Lung (tissue), 12 donors: ENCODE data around the gene ST6GALNAC2. TPM values are rescaled to one million over a fixed set of nuclear protein-coding genes. Genes with fewer than 3 reads are reported as not detected.

Source experiments
- ATAC-seq: fragments of 200-7000 bp; cut with Tn5 transposase; one replicate; pipeline ENCODE4 v1.9.1; 2020; ENCODE audit warnings: moderate number of reproducible peaks; ENCODE audit not compliant: insufficient read depth, low FRiP score
- DNase-seq, 3 donors: peaks; one replicate each; pipeline ENCODE4 v3.0.0-alpha.2; 2013 to 2017
- H3K27ac ChIP-seq, 2 donors: one replicate each; pipeline ENCODE4 v1.5.1; 2013; ENCODE audit warnings: mild to moderate bottlenecking in 2 of 2, moderate library complexity in 2 of 2, control low read depth in 1 of 2, inconsistent platforms in 1 of 2, low read depth in 1 of 2, low read length in 1 of 2
- H3K27me3 ChIP-seq, 3 donors: one replicate each; pipeline ENCODE4 v1.5.1; 2013; ENCODE audit warnings: low read length in 2 of 3; ENCODE audit not compliant: control insufficient read depth in 3 of 3, insufficient read depth in 3 of 3
- H3K36me3 ChIP-seq, 4 donors: one replicate each; pipeline ENCODE4 v1.5.1; 2013; ENCODE audit warnings: low read length in 4 of 4, mild to moderate bottlenecking in 1 of 4, moderate library complexity in 1 of 4; ENCODE audit not compliant: control insufficient read depth in 4 of 4, insufficient read depth in 4 of 4
- H3K4me1 ChIP-seq, 5 donors: one replicate each; pipeline ENCODE4 v1.5.1; 2013; ENCODE audit warnings: low read length in 5 of 5, mild to moderate bottlenecking in 2 of 5, moderate library complexity in 1 of 5; ENCODE audit not compliant: control insufficient read depth in 5 of 5, insufficient read depth in 5 of 5
- H3K4me3 ChIP-seq: one replicate; pipeline ENCODE4 v1.5.1; 2013; ENCODE audit warnings: mild to moderate bottlenecking, control low read depth, moderate library complexity
- H3K9ac ChIP-seq, 2 donors: one replicate each; pipeline ENCODE4 v1.5.1; 2013; ENCODE audit warnings: low read length in 2 of 2, control low read depth in 1 of 2; ENCODE audit not compliant: insufficient read depth in 1 of 2
- H3K9me3 ChIP-seq, 4 donors: one replicate each; pipeline ENCODE4 v1.5.1; 2013; ENCODE audit warnings: low read length in 3 of 4, mild to moderate bottlenecking in 1 of 4, moderate library complexity in 1 of 4; ENCODE audit not compliant: control insufficient read depth in 4 of 4, insufficient read depth in 3 of 4
- WGBS, 2 donors: extraction: QIAGEN DNeasy Blood & Tissue Kit; methylation state at CpG; one replicate each; pipeline ENCODE4 v1.1.7; 2013; 5-methylcytosine and 5-hydroxymethylcytosine counted together
- polyA plus RNA-seq, 2 donors: library from polyadenylated mRNA; stranded (reverse); fragments of 200-250 nt; gene quantifications; one replicate each; pipeline ENCODE4 v1.2.1, GENCODE V29; 2013
- total RNA-seq, 2 donors: library from RNA; depleted of rRNA in 1 of 2; stranded (reverse); fragments of >200 nt in 1 of 2; gene quantifications; one replicate each; pipeline ENCODE4 v1.2.1, GENCODE V29; 2014 to 2021
- TF ChIP-seq, protein P1 (sequence below): IDR thresholded peaks from 2 replicates; pipeline ENCODE4 v1.5.1; 2012; ENCODE audit warnings: mild to moderate bottlenecking; ENCODE audit errors: control extremely low read depth, extremely low read depth
- donor health status: control.
- donor health status: control.
- donor health status: Bipolar disorder and iron deficiency.
- donor health status: healthy.
- donor health status: DM: yes; HTN: yes; CAD: no.

Gene ST6GALNAC2
- total and polyA plus RNA-seq, 4 donors: 12.1 to 38.0 (median 18.1) TPM

DNA sequence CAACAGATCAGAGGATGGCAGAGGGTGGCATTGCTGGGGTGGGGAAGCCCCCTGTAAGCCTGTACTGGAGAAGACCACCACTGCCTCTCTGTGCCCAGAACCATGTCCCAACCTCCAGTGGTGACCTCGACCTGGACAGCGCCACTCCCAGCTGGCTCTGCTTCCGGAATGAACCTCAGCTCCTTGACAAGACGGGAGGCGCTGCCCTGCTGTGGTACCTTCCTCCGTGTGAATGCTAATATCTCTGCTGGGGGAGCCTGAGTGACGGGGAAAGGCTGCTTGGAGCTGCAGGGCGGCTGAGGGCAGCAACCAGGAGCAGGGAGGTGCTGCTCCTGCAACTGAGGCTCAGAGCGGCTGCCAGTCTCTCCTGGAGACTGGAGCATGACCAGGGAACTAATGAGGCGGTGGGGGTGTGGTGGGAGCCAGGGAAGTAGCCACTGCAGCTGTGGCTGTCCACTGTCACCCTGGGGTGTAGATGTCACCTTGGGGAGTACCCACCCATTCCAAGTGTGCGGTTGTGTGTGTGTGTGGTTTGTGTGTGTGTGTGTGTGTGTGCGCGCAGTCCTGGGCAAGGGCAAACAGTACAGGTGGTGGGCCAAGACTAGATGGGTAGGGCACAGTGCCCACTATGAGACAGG, 39.6 kb downstream of the ST6GALNAC2 start:
- Histone ChIP-seq H3K27ac (peak overlapping the region in 1 of 2 donors; percentile 40), H3K4me1 (peaks cover 0 to 61% (median 27%) of the 10 kb centered on the region in 5 donors), H3K36me3 (no peaks in the 10 kb centered on the region), H3K27me3 (peaks cover 0 to 7% (median 4%) of the 10 kb centered on the region in 3 donors), H3K9ac (no peak overlapping the region), H3K4me3 (no peak overlapping the region), H3K9me3 (no peaks in the 10 kb centered on the region)
- DNase-seq (no peak), ATAC-seq (no peak)
- WGBS, 2 donors: 69 to 82% methylated on average over 13 of the region's 13 CpGs
- TF ChIP-seq, protein P1, sequence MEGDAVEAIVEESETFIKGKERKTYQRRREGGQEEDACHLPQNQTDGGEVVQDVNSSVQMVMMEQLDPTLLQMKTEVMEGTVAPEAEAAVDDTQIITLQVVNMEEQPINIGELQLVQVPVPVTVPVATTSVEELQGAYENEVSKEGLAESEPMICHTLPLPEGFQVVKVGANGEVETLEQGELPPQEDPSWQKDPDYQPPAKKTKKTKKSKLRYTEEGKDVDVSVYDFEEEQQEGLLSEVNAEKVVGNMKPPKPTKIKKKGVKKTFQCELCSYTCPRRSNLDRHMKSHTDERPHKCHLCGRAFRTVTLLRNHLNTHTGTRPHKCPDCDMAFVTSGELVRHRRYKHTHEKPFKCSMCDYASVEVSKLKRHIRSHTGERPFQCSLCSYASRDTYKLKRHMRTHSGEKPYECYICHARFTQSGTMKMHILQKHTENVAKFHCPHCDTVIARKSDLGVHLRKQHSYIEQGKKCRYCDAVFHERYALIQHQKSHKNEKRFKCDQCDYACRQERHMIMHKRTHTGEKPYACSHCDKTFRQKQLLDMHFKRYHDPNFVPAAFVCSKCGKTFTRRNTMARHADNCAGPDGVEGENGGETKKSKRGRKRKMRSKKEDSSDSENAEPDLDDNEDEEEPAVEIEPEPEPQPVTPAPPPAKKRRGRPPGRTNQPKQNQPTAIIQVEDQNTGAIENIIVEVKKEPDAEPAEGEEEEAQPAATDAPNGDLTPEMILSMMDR: no peak

DNA sequence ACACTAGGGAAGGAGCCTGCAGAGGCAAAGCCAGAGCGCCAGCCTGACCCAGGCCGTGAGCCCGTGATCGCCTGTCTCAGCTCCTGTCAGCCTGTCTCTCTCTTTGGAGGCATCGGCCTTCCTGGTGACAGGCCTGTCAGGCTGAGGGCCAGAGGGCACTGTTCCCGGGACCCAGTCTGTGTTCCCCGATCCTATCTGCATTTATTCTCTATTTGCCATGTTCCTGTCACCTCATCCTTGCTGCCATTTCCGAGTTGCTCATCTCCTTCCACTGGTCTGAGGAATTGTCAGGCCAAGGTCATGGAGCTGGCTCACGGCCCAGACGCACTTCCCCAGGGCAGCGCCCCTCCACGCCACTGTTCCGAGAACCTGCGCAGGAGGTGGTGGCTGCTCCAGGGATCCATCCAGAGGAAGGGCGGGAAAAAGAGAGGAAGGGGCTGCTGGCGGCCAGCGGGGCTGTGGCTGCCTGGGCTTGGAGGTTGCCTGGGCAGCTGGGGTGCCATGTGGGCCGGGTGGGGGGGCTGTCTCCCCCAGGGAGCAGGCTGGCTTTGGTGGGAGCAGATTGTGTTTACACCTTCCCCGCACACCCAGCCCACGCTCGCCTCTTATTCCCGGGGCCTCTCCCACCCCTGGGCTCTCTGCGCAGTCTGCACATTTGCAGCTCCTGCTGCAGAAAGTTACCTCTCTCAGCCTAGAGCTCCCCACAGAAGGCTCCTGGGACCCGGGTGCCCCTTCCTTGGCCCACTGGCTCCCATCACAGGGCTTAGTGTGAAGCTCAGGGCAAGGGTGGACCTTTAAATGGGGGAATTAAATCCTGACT, 40.9 kb downstream of the ST6GALNAC2 start:
- Histone ChIP-seq H3K27ac (peak overlapping the region; percentile 47 to 71), H3K4me3 (no peak overlapping the region)
- no peak for DNase-seq

DNA sequence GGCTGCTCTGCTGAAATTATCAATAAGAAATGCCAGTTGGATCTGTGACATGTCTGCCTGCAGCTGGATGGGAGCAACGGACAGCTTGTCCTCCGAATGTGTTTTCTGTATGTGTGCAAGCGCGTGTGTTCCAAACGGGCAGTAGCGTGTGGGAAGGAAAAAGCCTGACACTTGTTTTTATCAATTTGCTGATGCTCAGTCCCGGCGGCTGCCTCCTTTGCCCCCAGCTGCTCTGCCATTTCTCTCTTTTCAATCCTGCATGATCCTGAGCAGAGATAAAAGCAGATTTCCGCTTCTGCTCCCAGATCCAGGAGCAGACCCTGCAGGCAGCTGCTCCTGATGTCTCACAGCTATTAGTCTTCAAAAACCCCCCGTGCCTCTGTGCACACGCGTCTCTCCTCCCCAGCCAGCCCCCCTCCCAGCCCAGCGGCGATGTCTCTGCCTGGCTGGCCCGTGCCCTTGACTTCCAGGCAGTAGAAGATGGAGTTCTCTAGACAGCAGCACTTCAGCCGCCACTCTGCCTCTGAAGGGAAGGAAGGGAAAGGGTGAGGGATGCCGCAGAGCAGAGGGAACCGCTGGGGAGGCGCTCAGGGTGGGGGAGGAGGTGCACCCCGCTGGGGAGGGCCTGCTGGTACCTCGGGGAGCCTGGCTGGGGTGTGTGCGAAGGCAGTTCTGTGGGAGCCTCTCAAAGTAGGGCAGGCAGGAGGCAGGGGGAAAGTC, 41.7 kb downstream of the ST6GALNAC2 start:
- TF ChIP-seq, protein P1: no peak

More for the DNA sequence above, 40.9 kb downstream of the ST6GALNAC2 start:
- TF ChIP-seq, protein P1: no peak
- WGBS, 2 donors: 58 to 59% methylated on average over 21 to 24 of the region's 24 CpGs
- Histone ChIP-seq H3K27me3 (peaks cover 0 to 8% (median 4%) of the 10 kb centered on the region in 3 donors), H3K9me3 (no peaks in the 10 kb centered on the region), H3K4me1 (peaks cover 0 to 66% (median 33%) of the 10 kb centered on the region in 5 donors), H3K36me3 (no peaks in the 10 kb centered on the region), H3K9ac (peak overlapping the region in 1 of 2 donors; percentile 6)
- ATAC-seq: no peak

More for the DNA sequence above, 41.7 kb downstream of the ST6GALNAC2 start:
- DNase-seq (peak; percentile 71 to 83 (median 80)), ATAC-seq (no peak)
- H3K27me3 ChIP-seq: peaks cover 0 to 14% (median 4%) of the 10 kb centered on the region in 3 donors
- H3K4me3 ChIP-seq: no peak overlapping the region
- H3K9ac ChIP-seq: no peak overlapping the region
- no peaks in the 10 kb centered on the region for H3K9me3 ChIP-seq
- H3K4me1 ChIP-seq: peaks cover 0 to 67% (median 33%) of the 10 kb centered on the region in 5 donors
- WGBS, 2 donors: 30 to 34% methylated on average over 22 of the region's 22 CpGs
- H3K36me3 ChIP-seq: no peaks in the 10 kb centered on the region
- peak overlapping the region; percentile 47 to 71 for H3K27ac ChIP-seq
